Measurements from ENCODE around the gene OTOGL.
"Not testable (repeated sequence)": the region's sequence is repeated elsewhere in the genome, so short reads cannot be mapped to it uniquely, and the experiment has no call there.

Gene OTOGL

GRCh38 chr12:80293347-80293746, 194.0 kb downstream of the OTOGL start:
- Histone ChIP-seq H3K4me1 (ENCODE audit: control insufficient read depth in 1 of 2, insufficient read depth in 2 of 2, low read length in 2 of 2) (no peaks in the 10 kb centered on the region), H3K27ac (ENCODE audit: low read depth, low read length) (no peak overlapping the region), H3K4me3 (ENCODE audit: low read depth in 1 of 2, low read length in 2 of 2) (no peak overlapping the region), H3K9me3 (ENCODE audit: control insufficient read depth in 1 of 2, low read length in 2 of 2) (no peaks in the 10 kb centered on the region), H3K36me3 (ENCODE audit: control insufficient read depth in 1 of 2, insufficient read depth in 2 of 2, low read length in 2 of 2) (no peaks in the 10 kb centered on the region), H3K27me3 (ENCODE audit: control insufficient read depth in 1 of 2, insufficient read depth in 2 of 2, low read length in 2 of 2) (no peaks in the 10 kb centered on the region), H3K9ac (ENCODE audit: low read depth in 1 of 2, low read length in 2 of 2) (no peak overlapping the region)

DNA sequence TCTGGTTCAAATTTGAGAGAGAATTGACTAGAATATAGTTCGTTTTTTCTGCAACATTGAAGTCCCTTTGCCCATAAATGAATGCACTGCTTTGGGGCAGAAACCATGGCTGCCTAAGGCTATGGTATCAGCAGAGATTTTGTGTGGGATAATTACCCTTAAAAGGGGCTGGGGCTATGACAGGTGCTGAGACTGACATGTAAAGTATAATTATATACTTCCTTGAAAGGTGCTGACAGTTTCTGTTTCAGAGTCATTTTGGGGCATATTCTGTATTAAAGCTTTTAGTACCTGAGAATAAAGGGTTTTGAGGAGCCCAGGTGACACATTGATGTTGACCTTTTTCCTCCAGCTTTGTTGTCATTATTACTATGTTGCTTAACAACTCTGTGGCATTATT, 194.4 kb downstream of the OTOGL start:
- H3K27ac ChIP-seq (ENCODE audit: low read depth, low read length): no peak overlapping the region
- H3K36me3 ChIP-seq (ENCODE audit: control insufficient read depth in 1 of 2, insufficient read depth in 2 of 2, low read length in 2 of 2): no peaks in the 10 kb centered on the region
- no peaks in the 10 kb centered on the region for H3K9me3 ChIP-seq (ENCODE audit: control insufficient read depth in 1 of 2, low read length in 2 of 2)
- H3K27me3 ChIP-seq (ENCODE audit: control insufficient read depth in 1 of 2, insufficient read depth in 2 of 2, low read length in 2 of 2): no peaks in the 10 kb centered on the region
- H3K4me1 ChIP-seq (ENCODE audit: control insufficient read depth in 1 of 2, insufficient read depth in 2 of 2, low read length in 2 of 2): no peaks in the 10 kb centered on the region
- H3K9ac ChIP-seq (ENCODE audit: low read depth in 1 of 2, low read length in 2 of 2): no peak overlapping the region
- no peak overlapping the region for H3K4me3 ChIP-seq (ENCODE audit: low read depth in 1 of 2, low read length in 2 of 2)

DNA sequence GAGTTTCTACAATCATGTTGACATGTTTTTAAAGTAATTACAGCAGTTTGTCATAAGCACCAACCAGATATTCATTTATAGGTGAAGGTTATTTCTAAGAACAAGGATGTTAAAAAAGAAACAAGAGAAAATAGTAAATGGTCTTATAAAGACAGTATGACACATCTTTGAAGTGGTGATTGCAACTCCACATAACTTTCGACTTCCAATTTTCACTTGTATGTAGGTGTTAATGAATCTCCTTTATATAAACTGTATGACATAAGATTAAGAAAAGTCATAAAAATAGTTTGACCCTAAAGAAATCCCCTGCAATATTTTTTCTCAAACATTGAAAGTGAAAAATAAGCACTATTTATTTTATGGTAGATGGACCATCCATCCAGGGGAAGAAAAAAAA, 199.9 kb downstream of the OTOGL start:
- Histone ChIP-seq H3K27ac (ENCODE audit: low read depth, low read length) (no peak overlapping the region), H3K9ac (ENCODE audit: low read depth in 1 of 2, low read length in 2 of 2) (no peak overlapping the region), H3K27me3 (ENCODE audit: control insufficient read depth in 1 of 2, insufficient read depth in 2 of 2, low read length in 2 of 2) (no peaks in the 10 kb centered on the region), H3K4me1 (ENCODE audit: control insufficient read depth in 1 of 2, insufficient read depth in 2 of 2, low read length in 2 of 2) (no peaks in the 10 kb centered on the region), H3K36me3 (ENCODE audit: control insufficient read depth in 1 of 2, insufficient read depth in 2 of 2, low read length in 2 of 2) (no peaks in the 10 kb centered on the region), H3K4me3 (ENCODE audit: low read depth in 1 of 2, low read length in 2 of 2) (no peak overlapping the region), H3K9me3 (ENCODE audit: control insufficient read depth in 1 of 2, low read length in 2 of 2) (no peaks in the 10 kb centered on the region)

DNA sequence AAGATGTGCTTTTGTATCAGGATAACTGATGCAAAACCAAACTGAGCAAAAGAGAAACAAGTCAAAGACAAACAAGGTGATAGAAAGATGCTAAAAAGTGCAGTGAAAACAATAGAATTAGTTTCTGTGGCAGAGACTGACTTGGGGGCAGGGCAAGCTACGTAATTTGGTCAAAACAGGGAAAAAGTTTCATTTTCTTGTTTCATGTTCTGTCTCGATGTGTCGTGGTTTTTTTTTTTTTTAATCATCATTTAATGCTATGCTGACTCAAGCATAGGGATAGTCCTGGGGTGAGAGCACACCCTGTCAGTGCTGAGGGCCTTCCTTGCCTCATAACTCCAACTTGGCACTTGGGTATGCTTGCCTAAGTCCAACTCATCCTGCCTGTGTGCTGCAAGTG, 200.6 kb downstream of the OTOGL start:
- Histone ChIP-seq H3K27ac (ENCODE audit: low read depth, low read length) (no peak overlapping the region), H3K9me3 (ENCODE audit: control insufficient read depth in 1 of 2, low read length in 2 of 2) (no peaks in the 10 kb centered on the region), H3K4me3 (ENCODE audit: low read depth in 1 of 2, low read length in 2 of 2) (no peak overlapping the region), H3K4me1 (ENCODE audit: control insufficient read depth in 1 of 2, insufficient read depth in 2 of 2, low read length in 2 of 2) (no peaks in the 10 kb centered on the region), H3K27me3 (ENCODE audit: control insufficient read depth in 1 of 2, insufficient read depth in 2 of 2, low read length in 2 of 2) (no peaks in the 10 kb centered on the region), H3K36me3 (ENCODE audit: control insufficient read depth in 1 of 2, insufficient read depth in 2 of 2, low read length in 2 of 2) (no peaks in the 10 kb centered on the region), H3K9ac (ENCODE audit: low read depth in 1 of 2, low read length in 2 of 2) (no peak overlapping the region)

DNA sequence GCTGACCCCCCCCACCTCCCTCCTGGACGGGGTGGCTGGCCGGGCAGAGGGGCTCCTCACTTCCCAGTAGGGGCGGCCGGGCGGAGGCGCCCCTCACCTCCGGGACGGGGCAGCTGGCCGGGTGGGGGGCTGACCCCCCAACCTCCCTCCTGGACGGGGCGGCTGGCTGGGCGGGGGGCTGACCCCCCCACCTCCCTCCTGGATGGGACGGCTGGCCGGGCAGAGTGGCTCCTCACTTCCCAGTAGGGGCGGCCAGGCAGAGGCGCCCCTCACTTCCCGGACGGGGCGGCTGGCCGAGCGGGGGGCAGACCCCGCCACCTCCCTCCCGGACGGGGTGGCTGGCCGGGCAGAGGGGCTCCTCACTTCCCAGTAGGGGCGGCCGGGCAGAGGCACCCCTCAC, 208.1 kb downstream of the OTOGL start:
- H3K27ac ChIP-seq (ENCODE audit: low read depth, low read length); H3K9me3 ChIP-seq (ENCODE audit: control insufficient read depth in 1 of 2, low read length in 2 of 2); H3K9ac ChIP-seq (ENCODE audit: low read depth in 1 of 2, low read length in 2 of 2); H3K4me1 ChIP-seq (ENCODE audit: control insufficient read depth in 1 of 2, insufficient read depth in 2 of 2, low read length in 2 of 2); H3K36me3 ChIP-seq (ENCODE audit: control insufficient read depth in 1 of 2, insufficient read depth in 2 of 2, low read length in 2 of 2); H3K27me3 ChIP-seq (ENCODE audit: control insufficient read depth in 1 of 2, insufficient read depth in 2 of 2, low read length in 2 of 2); H3K4me3 ChIP-seq (ENCODE audit: low read depth in 1 of 2, low read length in 2 of 2): not testable (repeated sequence)

- no peaks in the 10 kb centered on the region for H3K27me3 ChIP-seq (ENCODE audit: control insufficient read depth in 1 of 2, insufficient read depth in 2 of 2, low read length in 2 of 2)
- H3K9me3 ChIP-seq (ENCODE audit: control insufficient read depth in 1 of 2, low read length in 2 of 2): no peaks in the 10 kb centered on the region
- H3K4me3 ChIP-seq (ENCODE audit: low read depth in 1 of 2, low read length in 2 of 2): no peak overlapping the region
- no peaks in the 10 kb centered on the region for H3K4me1 ChIP-seq (ENCODE audit: control insufficient read depth in 1 of 2, insufficient read depth in 2 of 2, low read length in 2 of 2)
- H3K27ac ChIP-seq (ENCODE audit: low read depth, low read length): no peak overlapping the region
- no peak overlapping the region for H3K9ac ChIP-seq (ENCODE audit: low read depth in 1 of 2, low read length in 2 of 2)
- no peaks in the 10 kb centered on the region for H3K36me3 ChIP-seq (ENCODE audit: control insufficient read depth in 1 of 2, insufficient read depth in 2 of 2, low read length in 2 of 2)
Observed at GRCh38 chr12:80313209-80313608, 213.9 kb downstream of the OTOGL start.

- Histone ChIP-seq H3K9ac (ENCODE audit: low read depth in 1 of 2, low read length in 2 of 2) (no peak overlapping the region), H3K27ac (ENCODE audit: low read depth, low read length) (no peak overlapping the region), H3K36me3 (ENCODE audit: control insufficient read depth in 1 of 2, insufficient read depth in 2 of 2, low read length in 2 of 2) (no peaks in the 10 kb centered on the region), H3K4me1 (ENCODE audit: control insufficient read depth in 1 of 2, insufficient read depth in 2 of 2, low read length in 2 of 2) (no peaks in the 10 kb centered on the region), H3K4me3 (ENCODE audit: low read depth in 1 of 2, low read length in 2 of 2) (no peak overlapping the region), H3K9me3 (ENCODE audit: control insufficient read depth in 1 of 2, low read length in 2 of 2) (no peaks in the 10 kb centered on the region), H3K27me3 (ENCODE audit: control insufficient read depth in 1 of 2, insufficient read depth in 2 of 2, low read length in 2 of 2) (no peaks in the 10 kb centered on the region)
Observed at GRCh38 chr12:80314741-80315140, 215.4 kb downstream of the OTOGL start.

DNA sequence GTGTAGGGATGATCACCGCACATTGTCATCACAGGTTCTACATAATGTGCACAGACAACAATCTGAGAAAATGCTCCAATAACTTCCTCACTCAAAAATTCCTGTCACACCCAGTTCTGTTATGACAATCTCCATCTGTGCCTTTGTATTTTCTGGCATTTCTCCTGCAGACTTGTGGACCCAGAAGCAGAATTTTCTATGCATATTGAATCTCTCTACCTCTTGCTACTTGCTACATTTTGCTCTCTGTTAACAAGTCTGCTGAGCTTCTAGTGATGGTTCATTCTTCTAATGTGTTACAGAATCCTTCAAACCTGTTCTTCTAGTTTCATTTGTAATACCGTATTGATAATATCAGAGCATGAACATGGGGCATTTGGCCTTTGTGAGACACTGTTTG, 216.9 kb downstream of the OTOGL start:
- Histone ChIP-seq H3K36me3 (ENCODE audit: control insufficient read depth in 1 of 2, insufficient read depth in 2 of 2, low read length in 2 of 2) (no peaks in the 10 kb centered on the region), H3K9ac (ENCODE audit: low read depth in 1 of 2, low read length in 2 of 2) (no peak overlapping the region)

DNA sequence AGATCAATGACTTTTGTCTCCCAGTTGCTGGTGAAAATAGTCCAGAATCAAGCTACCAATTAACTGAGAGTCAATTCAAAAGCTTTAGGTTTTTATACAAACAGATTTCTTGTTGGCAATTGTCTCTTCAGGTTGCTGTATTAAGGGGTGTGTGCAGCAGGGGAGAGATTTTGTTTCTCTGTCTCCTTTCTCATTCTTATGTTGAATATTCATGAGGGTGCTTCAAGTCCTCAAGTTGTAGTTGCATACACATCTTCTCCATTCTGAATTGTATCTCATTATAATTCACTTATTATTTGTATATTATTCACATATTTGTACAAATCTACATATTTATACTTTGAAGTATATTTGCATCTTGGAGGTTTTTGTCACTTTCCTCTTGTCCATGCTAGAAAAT, 218.0 kb downstream of the OTOGL start:
- Histone ChIP-seq H3K27ac (ENCODE audit: low read depth, low read length) (no peak overlapping the region), H3K36me3 (ENCODE audit: control insufficient read depth in 1 of 2, insufficient read depth in 2 of 2, low read length in 2 of 2) (no peaks in the 10 kb centered on the region), H3K9ac (ENCODE audit: low read depth in 1 of 2, low read length in 2 of 2) (no peak overlapping the region), H3K27me3 (ENCODE audit: control insufficient read depth in 1 of 2, insufficient read depth in 2 of 2, low read length in 2 of 2) (no peaks in the 10 kb centered on the region), H3K4me1 (ENCODE audit: control insufficient read depth in 1 of 2, insufficient read depth in 2 of 2, low read length in 2 of 2) (no peaks in the 10 kb centered on the region), H3K9me3 (ENCODE audit: control insufficient read depth in 1 of 2, low read length in 2 of 2) (no peaks in the 10 kb centered on the region), H3K4me3 (ENCODE audit: low read depth in 1 of 2, low read length in 2 of 2) (no peak overlapping the region)

More for the DNA sequence above, 216.9 kb downstream of the OTOGL start:
- Histone ChIP-seq H3K4me3 (ENCODE audit: low read depth in 1 of 2, low read length in 2 of 2) (no peak overlapping the region), H3K4me1 (ENCODE audit: control insufficient read depth in 1 of 2, insufficient read depth in 2 of 2, low read length in 2 of 2) (no peaks in the 10 kb centered on the region), H3K27ac (ENCODE audit: low read depth, low read length) (no peak overlapping the region), H3K27me3 (ENCODE audit: control insufficient read depth in 1 of 2, insufficient read depth in 2 of 2, low read length in 2 of 2) (no peaks in the 10 kb centered on the region), H3K9me3 (ENCODE audit: control insufficient read depth in 1 of 2, low read length in 2 of 2) (no peaks in the 10 kb centered on the region)

DNA sequence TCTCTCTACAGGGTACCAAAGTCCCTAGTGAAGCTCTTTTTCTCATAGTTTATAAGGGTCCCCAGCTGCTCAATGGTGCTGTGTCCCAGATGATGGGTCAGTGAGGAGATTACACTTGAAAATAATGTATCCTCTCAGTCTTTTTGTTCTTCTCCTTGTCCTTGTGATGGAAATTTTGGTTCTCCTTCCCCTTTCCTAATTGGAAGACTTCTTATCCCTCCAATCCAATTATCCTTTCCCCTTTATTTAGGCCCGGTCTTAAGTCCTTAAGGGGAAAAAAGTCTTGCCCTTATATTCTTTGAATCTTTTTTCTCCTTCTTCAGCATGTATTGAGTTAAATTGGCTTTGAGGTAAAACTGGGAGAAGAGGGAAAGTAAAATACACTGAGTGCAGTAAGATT, 218.6 kb downstream of the OTOGL start:
- no peak overlapping the region for H3K4me3 ChIP-seq (ENCODE audit: low read depth in 1 of 2, low read length in 2 of 2)
- H3K27ac ChIP-seq (ENCODE audit: low read depth, low read length): no peak overlapping the region
- no peaks in the 10 kb centered on the region for H3K9me3 ChIP-seq (ENCODE audit: control insufficient read depth in 1 of 2, low read length in 2 of 2)
- no peaks in the 10 kb centered on the region for H3K27me3 ChIP-seq (ENCODE audit: control insufficient read depth in 1 of 2, insufficient read depth in 2 of 2, low read length in 2 of 2)
- H3K36me3 ChIP-seq (ENCODE audit: control insufficient read depth in 1 of 2, insufficient read depth in 2 of 2, low read length in 2 of 2): no peaks in the 10 kb centered on the region
- H3K4me1 ChIP-seq (ENCODE audit: control insufficient read depth in 1 of 2, insufficient read depth in 2 of 2, low read length in 2 of 2): no peaks in the 10 kb centered on the region
- no peak overlapping the region for H3K9ac ChIP-seq (ENCODE audit: low read depth in 1 of 2, low read length in 2 of 2)

DNA sequence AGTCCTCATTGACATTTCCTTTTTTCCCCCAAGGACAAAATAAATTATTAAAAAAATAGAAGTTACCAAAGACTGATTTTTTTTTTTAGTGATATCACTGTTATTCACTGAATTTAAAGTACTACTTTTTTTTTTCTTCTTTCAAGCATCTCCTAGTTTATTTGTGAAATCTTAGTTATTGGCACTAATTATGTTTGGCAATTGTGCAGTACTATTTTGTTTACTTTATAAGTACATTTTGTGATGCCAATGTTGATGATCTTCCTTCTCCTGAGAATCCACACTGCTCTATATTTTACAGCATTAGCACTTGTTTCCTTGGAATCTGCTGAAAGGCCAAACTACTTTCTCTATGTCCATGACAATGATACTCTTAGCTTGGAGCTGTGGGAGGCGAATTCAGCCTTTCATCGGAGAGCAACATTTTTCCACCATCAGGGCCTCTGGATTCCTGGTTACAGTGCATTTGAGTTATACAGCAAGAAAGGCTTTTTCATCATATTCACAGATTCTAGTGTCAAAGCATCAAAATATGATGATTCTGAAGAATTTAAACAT, 220.9 kb downstream of the OTOGL start:
- Histone ChIP-seq H3K4me1 (ENCODE audit: control insufficient read depth in 1 of 2, insufficient read depth in 2 of 2, low read length in 2 of 2) (no peaks in the 10 kb centered on the region), H3K27me3 (ENCODE audit: control insufficient read depth in 1 of 2, insufficient read depth in 2 of 2, low read length in 2 of 2) (no peaks in the 10 kb centered on the region), H3K36me3 (ENCODE audit: control insufficient read depth in 1 of 2, insufficient read depth in 2 of 2, low read length in 2 of 2) (no peaks in the 10 kb centered on the region), H3K9ac (ENCODE audit: low read depth in 1 of 2, low read length in 2 of 2) (no peak overlapping the region), H3K4me3 (ENCODE audit: low read depth in 1 of 2, low read length in 2 of 2) (no peak overlapping the region), H3K9me3 (ENCODE audit: control insufficient read depth in 1 of 2, low read length in 2 of 2) (no peaks in the 10 kb centered on the region), H3K27ac (ENCODE audit: low read depth, low read length) (no peak overlapping the region)
